Amygdala (tissue), 56 donors: ENCODE data around the gene NETO1.

Experiments
- DNase-seq, 56 donors: peaks; one replicate each; lab custom pipeline; 2025; lab: John Stamatoyannopoulos, UW

NETO1 gene, protein sequence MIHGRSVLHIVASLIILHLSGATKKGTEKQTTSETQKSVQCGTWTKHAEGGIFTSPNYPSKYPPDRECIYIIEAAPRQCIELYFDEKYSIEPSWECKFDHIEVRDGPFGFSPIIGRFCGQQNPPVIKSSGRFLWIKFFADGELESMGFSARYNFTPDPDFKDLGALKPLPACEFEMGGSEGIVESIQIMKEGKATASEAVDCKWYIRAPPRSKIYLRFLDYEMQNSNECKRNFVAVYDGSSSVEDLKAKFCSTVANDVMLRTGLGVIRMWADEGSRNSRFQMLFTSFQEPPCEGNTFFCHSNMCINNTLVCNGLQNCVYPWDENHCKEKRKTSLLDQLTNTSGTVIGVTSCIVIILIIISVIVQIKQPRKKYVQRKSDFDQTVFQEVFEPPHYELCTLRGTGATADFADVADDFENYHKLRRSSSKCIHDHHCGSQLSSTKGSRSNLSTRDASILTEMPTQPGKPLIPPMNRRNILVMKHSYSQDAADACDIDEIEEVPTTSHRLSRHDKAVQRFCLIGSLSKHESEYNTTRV

DNA sequence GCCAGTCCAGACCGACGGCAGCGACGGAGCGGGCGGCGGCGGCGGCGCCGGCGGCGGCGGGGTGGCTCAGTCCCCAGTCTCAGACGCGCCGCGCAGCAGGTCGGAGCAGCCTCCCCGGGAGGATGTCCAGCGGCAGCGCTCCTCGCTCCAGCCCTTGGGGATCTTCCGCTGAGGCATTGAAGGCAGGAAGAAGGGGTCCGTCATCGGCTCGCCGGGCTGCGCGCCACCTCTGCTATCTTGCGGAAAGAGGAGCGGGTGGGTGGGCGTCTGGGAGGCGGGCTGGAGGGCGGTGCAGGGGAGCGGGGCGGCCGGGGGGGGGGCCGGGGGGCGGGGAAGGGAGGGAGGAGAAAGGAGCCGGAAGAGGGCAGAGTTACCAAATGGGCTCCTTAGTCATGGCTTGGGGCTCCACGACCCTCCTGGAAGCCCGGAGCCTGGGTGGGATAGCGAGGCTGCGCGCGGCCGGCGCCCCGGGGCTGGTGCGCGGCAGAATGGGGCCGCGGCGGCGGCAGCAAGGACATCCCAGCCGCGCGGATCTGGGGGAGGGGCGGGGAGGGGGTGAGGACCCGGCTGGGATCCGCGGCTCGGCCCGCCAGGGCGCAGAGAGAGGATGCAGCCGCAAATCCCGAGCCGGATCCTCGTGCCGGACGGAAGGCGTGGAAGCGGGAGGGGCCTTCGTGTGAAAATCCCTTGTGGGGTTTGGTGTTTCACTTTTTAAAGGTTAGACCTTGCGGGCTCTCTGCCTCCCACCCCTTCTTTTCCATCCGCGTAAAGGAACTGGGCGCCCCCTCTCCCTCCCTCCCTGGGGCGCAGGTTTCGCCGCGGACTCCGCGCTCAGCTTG is at the start of gene NETO1:
TSS of gene NETO1 (minus strand) at position 242 of the 839 bp plus-strand sequence. CDS start 696 bp downstream, outside the sequence.
- peak in 5 of 56 donors; percentile 14 to 50 (median 41) for DNase-seq

DNA sequence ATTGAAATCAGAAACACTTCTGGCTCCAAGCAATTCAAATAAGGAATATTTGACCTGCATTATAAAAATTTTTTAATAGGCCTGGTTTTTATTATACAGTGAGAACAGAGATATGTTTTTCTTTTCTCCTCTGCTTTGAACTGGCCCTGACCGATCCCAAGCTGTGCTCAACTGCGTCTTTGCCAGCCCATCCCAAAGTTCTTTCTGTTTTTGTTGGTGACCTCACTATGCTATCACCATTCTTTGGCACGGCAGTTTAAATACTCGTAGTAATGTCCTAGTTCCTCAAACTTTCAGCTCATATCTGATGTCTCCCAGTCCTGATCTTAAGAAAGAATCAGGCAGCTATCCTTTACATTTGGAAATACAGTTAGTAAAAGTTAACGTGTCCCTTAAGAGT is 42.3 kb upstream of the NETO1 start:
- DNase-seq = no peak

DNA sequence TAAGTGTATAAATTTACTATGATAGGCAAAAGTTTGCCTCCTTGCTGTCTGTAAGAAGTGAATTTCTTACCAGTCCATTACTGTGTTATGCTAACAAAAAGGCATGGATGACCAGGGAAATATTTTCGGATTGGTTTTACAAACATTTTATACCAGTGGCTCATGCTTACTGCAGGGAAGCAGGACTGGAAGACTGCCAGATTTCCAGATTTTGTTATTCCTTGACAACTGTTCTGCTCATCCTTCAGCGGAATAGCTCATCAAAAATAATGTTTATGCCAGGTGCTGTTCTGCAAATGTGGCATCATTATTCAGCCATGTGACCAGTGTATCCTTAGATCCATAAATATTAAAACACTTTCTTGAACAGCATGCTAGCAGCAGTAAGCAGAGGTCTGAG is 40.4 kb upstream of the NETO1 start:
- peak in 4 of 56 donors; percentile 5 to 21 (median 14) for DNase-seq

DNA sequence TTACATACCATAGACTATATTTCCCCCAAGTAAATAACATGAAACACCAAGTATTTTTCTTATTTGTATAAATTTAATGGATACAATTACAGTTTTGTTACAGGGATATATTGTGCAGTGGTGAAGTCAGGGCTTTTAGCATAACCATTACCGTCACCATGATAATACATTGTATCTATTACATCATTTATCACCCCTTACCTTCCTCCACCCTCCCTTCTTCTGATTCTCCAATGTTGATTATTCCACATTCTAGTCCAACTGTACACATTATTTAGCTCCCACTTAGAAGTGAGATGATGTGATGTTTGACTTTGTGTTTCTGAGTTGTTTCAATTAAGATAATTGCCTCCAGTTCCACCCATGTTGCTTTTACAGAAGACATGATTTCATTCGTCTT is 35.2 kb upstream of the NETO1 start:
- DNase-seq = no peak

DNA sequence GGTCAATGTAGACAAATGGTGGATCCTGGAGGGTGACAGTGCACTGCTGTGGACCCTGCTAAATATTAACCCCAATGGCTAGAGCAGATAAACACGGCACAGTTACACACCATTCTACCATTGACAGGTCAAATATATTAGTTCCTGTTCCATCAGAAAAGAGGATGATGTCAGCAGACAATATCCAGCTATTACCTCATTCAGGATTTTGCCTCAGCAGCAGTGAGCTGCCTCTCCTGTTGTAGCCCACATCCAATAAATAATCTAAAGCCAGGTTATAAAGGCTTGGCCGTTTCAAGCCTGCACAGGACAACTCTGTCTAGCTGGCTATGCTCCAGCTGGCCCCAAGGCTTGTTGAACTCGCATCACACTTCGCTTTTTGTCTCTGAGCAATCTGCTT is 31.6 kb upstream of the NETO1 start:
- DNase-seq = no peak

DNA sequence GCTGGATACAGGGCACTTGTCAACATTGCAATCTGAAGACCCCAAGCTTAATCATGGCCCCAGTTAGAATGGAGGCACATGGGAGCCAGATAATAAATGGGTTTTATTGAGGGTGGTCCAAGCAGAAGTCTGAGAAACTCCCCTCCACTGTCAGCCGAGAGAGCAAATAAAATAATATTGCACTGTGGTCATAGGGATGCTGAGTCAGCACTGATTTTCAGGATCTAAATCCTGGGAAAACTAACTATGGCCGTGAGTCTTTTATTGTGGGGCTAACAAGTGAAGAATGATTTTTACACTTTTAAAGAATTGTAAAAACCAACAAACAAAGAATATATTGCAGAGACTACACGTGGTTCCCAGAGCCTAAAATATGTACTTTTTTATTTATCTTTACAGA is 31.1 kb upstream of the NETO1 start:
- DNase-seq = no peak

DNA sequence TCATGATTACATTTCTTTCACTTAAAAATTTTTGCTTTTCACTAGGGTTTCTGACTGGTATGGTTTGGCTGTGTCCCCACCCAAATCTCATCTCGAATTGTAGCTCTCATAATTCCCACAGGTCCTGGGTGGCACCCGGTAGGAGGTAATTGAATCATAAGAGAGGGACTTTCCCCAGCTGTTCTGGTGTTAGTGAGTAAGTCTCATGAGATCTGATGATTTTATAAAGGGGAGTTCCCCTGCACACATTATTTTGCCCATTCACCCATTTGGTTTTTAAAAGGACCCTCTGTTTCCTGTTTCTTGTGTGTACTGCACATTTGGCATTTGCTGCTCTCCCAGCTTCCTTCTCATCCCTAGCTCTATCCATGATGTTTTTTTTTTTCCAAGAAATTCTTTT is 27.8 kb upstream of the NETO1 start:
- DNase-seq = no peak

DNA sequence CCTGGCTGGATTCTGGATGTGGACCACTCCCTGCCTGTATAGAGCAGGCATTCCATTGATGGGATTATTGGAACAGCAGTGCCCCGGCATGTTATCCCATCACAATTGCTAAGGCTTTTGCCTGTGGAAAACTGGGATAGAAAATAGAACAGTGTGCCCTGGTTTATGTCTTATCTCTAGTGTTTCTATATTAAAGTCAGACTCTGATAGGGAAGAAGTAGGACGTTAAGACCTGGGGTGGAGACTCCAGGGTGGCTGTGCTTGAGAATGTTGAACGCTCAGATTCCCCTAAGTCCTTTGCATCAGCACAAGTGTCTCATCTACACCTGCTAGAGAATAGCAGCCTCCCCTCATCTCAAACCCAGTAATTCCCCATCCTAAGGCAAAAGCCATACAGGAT is 10.8 kb upstream of the NETO1 start:
- DNase-seq = no peak

DNA sequence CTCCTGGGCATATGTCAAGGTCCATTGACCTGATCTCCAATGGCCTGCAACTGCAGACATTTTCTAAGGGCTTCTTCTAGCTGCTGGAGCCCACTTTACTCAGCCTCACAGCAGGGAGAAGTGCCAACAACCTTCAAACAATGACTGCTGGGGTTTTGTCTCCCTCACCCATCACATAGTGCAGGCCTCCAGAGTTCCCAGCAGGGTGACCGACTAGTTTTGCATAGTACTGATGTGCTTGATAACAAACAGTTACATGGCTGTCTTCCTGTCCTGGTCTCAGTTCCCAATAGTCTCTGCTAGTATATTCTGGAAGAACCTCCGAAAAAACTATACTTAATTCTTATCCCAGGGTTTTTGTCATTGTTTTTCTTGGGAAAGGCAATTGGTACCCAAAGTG is 10.4 kb upstream of the NETO1 start:
- no peak for DNase-seq

DNA sequence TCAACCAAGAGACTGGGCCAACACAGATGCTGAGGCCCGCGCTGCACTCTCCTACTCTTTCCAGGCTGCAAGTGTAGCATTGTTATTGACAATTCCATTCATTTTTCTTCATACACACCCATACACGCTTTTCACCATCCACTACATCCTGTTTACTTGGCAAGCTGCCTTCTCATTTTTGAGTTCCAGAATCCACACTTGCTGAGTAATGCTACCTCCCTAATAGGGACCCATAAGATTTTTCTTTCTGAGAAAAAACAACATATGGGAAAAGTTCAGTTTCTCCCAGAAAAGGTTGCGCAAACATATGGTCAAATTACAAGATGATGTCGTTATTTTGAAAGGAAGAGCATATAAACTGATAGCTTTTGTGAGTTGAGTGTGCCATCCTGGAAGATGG is 3.3 kb upstream of the NETO1 start:
- peak in 1 of 56 donors; percentile 7 for DNase-seq

DNA sequence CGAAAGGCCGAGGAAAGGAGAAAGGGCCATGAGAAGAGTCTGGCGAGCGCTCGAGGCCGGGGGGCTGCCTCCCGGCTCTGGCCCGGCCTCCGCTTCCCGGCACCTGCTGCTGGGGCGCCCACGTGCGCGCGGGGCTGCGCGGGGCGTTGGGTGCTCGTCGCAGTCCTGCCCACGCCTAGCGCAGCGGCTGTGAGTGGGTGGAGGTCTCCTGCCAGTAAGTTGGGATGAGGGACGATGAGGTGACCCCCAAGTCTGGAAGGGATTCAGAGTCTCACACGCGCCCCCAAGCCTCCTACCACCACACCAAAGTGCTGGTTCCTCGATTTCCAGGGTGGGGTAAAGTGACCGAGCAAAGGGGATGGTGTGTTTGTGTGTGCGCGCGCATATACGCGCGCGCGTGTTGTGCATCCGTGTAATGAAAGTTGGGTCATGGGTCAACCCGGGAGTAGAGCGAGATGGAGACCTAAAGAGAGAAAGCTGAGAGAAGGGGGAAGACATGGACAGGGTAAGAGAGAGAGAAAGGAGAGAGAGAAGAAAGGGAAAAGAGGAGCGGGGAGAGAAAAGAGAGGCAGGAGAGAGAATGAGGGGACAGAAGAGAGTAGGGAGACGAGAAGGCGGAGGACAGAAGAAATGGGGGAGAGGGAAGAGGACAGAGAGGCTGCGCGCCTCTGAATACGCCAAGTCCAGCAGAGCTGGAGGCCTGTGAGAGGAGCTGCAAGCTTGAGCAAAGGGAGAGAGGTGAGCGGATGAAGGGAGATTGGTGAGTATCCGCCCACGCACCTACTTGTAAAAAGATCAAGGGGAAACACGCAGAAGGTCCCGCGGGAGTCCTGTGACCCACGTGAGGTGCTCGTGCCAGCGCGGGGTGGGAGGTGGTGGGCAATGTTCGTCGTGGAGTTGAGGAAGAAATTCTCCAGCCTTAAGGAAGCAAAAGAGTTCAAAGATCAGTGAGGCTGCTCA is 1.7 kb upstream of the NETO1 start:
- DNase-seq = peak in 3 of 56 donors; percentile 18 to 23 (median 22)

DNA sequence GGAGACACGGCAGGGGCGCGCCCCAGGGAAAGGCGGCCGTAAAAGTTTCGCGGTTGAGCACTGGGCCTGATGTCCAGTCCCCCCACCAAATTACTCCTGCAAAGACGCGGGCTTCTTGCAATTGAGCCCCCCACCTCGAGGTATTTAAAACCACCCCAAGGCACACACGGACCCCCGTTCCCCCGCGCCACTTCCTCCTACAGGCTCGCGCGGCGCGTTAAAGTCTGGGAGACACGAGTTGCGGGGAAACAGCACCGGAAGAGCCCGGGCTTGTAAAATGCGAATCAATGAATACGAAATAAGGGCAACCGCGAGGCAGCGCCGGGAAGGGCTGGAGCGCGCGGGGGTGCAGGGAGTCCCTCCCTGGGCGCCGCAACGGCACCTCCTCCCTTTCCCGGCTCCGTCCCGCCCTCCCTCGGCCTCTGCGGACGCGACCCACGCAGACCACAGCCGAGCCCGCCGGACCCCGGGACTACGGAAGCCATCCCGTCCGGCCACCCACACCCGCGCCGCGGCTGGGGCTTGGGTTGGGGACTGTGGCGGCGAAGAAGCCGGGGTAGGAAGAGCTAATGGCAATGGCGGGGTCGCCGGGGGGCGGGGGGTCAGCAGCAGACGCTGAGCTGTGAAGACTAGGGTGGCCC is 918 bp upstream of the NETO1 start:
- peak in 3 of 56 donors; percentile 22 to 31 (median 28) for DNase-seq

DNA sequence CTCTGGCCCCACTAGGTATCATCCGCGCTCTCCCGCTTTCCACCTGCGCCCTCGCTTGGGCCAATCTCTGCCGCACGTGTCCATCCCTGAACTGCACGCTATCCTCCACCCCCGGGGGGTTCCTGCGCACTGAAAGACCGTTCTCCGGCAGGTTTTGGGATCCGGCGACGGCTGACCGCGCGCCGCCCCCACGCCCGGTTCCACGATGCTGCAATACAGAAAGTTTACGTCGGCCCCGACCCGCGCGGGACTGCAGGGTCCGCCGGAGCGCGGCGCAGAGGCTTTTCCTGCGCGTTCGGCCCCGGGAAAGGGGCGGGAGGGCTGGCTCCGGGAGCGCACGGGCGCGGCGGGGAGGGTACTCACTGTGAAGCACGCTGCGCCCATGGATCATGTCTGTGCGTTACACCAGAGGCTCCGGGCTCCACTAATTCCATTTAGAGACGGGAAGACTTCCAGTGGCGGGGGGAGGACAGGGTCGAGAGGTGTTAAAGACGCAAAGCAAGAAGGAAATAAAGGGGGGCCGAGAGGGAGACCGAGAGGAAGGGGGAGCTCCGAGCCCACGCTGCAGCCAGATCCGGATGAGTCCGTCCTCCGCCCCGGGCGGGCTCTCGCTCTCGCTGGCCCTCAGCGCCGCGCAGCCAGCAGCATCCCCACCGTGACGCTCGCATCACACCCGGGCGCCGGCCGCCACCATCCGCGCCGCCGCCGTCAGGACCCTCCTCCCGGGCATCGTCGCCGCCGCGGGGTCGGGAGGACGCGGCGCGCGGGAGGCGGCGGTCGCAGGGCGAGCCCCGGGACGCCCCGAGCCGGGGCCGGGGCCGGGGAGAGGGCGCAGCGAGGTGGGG is 664 bp downstream of the NETO1 start:
- peak in 4 of 56 donors; percentile 25 to 55 (median 42) for DNase-seq

DNA sequence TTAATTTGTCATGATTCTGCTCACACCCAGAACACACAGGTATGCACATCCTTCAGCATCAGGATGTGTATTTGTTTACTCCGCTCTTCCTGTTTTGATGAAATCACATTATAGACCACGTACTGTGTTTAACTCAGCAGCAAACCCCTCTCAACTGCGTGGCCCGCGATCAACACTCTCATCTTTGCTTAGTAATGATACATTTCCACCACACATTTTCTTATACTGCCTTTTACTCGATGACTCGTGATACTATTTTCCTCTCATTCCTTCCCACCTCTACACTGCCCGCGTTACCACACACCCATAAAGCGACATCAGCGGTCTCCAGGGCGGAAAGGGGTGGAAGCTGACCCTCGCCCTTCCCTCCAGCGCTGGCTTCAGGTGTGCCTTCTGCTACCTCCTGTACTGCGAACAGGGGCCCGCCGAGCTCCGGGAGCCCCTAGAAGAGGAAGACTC is 1.3 kb downstream of the NETO1 start:
- DNase-seq = no peak

DNA sequence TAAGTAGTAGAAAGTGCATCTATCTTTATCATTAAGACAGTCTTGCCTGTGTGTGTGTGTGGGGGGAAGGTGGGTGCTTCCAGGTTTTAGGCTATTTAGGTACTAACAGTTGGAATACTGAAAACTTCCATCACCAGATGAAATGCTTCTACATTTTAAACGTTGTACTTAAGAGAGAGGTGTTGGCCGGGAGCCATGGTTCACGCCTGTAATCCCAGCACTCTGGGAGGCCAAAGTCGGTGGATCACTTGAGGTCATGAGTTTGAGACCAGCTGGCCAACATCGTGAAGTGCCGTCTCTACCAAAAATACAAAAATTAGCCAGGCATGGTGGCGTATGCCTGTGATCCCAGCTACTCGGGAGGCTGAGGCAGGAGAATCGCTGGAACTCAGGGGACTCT is 4.0 kb downstream of the NETO1 start:
- DNase-seq = no peak

DNA sequence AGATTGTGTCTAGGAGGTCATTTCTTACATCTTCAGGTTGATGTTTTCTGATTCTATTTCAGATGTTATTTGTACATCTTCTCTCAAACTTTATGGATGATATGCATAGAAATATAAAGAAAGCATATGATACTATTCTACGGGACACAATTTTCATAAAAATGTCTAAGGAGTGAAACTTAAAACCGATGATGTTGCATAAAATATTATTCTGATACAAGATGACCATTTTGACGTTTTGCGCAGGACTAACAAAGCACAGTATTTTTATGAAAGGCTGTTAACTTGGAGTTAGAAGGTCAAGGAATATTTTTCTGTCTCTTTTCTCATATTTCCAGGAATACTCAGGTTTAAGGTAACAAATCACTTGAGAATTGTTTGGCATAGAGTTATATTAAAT is 8.7 kb downstream of the NETO1 start:
- no peak for DNase-seq

DNA sequence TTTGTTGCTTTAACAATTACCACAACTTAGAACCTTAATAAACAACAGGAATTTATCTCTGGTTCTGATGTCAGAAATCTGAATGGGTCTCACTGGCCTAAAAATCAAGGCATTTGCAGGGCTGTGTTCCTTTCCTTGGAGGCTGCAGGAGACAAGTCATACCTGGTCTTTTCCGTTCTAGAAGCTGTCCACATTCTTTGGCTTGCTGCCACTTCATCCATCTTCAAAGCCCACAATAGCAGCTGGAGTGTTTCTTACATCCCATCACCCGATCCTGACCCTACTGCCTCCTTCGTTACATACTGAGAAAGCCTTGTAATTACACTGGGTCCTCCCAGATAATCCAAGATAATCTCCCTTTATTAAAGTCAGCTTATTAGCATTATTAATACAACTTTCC is 18.1 kb downstream of the NETO1 start:
- DNase-seq = no peak

DNA sequence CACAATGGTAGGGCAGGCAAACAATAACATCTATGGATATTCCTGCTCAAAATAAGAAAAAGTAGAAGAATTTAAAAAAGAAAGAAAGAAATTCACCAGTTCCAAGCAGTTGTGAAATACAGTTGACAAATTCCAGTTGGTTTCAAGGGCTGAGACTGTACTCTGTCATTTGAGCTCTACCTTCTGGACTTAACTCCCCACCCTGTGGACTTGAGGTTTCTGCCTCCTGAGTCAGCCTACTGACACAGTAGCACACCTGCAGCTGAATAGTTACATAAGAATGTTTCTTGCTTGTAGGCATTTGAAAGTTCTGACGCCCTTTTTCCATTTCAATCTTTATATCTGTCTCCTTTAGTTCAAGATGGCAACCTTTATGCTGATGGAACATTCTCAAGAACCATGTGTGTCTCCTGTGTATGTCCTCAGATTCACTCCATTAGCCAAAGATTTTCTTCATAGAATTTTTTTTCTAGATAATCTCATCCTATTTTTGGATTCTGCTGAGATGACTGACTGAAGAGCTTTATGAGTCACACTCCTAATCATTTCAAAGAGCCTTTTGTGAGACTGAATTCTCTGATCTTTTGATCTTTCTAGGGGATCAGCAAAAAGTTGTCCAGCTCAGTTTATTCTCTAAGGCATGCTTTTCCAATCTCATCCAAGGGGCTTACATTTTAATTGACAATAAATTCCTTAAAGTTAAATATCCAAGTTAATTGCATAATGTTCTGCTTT is 19.1 kb downstream of the NETO1 start:
- DNase-seq = no peak
